ENCODE data around the gene BPIFB6. TPM values are rescaled to one million over a fixed set of nuclear protein-coding genes. Genes with fewer than 3 reads are reported as not detected.

Gene BPIFB6
- total RNA-seq, 1 donor = not detected

DNA sequence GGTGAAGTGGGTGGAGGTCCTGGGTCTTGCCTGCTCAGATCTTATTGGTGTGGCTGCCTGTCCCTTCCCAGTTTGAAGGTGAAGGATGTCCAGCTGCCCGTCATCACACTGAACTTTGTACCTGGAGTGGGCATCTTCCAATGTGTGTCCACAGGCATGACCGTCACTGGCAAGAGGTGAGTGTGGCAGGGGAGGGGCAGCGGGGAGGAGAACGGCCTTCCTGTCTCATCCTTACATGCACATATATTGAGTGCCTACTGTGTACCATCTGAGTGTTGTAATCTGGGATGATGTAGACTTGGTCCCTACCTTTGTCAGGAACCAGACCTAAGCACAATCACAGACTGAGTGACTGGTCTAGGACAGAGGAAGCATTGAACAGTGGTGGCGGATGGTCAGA is 2.7 kb downstream of the BPIFB6 start:
- no peak overlapping the region for H3K4me3 ChIP-seq (ENCODE audit: insufficient read depth, low read length)
- no peak for DNase-seq (ENCODE audit: insufficient read length, low spot score, missing footprints)
- H4K20me1 ChIP-seq (ENCODE audit: insufficient read depth, low read length) = no peaks in the 10 kb centered on the region
- TF ChIP-seq, protein P1, sequence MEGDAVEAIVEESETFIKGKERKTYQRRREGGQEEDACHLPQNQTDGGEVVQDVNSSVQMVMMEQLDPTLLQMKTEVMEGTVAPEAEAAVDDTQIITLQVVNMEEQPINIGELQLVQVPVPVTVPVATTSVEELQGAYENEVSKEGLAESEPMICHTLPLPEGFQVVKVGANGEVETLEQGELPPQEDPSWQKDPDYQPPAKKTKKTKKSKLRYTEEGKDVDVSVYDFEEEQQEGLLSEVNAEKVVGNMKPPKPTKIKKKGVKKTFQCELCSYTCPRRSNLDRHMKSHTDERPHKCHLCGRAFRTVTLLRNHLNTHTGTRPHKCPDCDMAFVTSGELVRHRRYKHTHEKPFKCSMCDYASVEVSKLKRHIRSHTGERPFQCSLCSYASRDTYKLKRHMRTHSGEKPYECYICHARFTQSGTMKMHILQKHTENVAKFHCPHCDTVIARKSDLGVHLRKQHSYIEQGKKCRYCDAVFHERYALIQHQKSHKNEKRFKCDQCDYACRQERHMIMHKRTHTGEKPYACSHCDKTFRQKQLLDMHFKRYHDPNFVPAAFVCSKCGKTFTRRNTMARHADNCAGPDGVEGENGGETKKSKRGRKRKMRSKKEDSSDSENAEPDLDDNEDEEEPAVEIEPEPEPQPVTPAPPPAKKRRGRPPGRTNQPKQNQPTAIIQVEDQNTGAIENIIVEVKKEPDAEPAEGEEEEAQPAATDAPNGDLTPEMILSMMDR (IDR thresholded peaks at IDR 0.05; ENCODE audit: extremely low read depth, low read depth, low read length) = no peak
- no peaks in the 10 kb centered on the region for H3K4me1 ChIP-seq (ENCODE audit: insufficient read depth, low read length)
- no peaks in the 10 kb centered on the region for H3K79me2 ChIP-seq (ENCODE audit: insufficient read depth, low read length)
- no peaks in the 10 kb centered on the region for H3K27me3 ChIP-seq (ENCODE audit: insufficient read depth, low read length)
- no peak overlapping the region for H2AFZ ChIP-seq (ENCODE audit: low read length)
- no peaks in the 10 kb centered on the region for H3K36me3 ChIP-seq (ENCODE audit: insufficient read depth, low read length)
- no peaks in the 10 kb centered on the region for H3K9me3 ChIP-seq (ENCODE audit: low read depth, low read length)
- no peak overlapping the region for H3K4me2 ChIP-seq (ENCODE audit: insufficient read depth, low read length)
- H3K27ac ChIP-seq (ENCODE audit: low read depth, low read length) = no peak overlapping the region

DNA sequence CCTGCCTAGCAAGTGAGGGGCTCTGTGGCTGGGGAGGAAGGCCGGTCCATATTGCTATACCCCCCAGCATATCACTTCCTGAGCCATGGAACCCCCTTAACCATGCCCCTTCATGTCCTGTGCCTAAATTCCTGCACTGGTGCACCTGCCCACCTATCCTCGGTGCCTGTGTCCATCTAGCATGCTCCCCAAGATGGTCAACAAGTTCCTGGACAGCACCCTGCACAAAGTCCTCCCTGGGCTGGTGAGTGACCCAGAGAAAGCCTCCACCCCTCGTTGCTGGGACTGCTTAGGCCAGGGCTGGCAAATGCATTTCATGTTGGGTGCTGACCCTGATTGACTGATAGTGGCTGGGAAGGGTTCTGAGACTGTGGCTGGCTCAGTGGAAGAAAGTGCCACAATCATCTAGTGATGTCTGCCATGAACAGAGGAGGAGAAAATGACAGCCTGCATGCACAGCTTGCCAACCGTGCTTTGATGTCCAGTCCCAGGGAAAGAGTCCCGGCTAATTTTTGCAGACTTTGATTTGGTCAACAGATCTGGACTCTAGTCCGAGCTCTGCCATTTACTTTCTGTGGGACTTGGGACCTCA is 3.5 kb downstream of the BPIFB6 start:
- H2AFZ ChIP-seq (ENCODE audit: low read length) = no peak overlapping the region
- H3K4me3 ChIP-seq (ENCODE audit: insufficient read depth, low read length) = no peak overlapping the region
- H3K27ac ChIP-seq (ENCODE audit: low read depth, low read length) = no peak overlapping the region
- no peak overlapping the region for H3K4me2 ChIP-seq (ENCODE audit: insufficient read depth, low read length)
- H3K27me3 ChIP-seq (ENCODE audit: insufficient read depth, low read length) = no peaks in the 10 kb centered on the region
- H3K9me3 ChIP-seq (ENCODE audit: low read depth, low read length) = no peaks in the 10 kb centered on the region
- H3K79me2 ChIP-seq (ENCODE audit: insufficient read depth, low read length) = no peaks in the 10 kb centered on the region
- H3K4me1 ChIP-seq (ENCODE audit: insufficient read depth, low read length) = no peaks in the 10 kb centered on the region
- no peak for DNase-seq (ENCODE audit: insufficient read length, low spot score, missing footprints)
- TF ChIP-seq, protein P1 (IDR thresholded peaks at IDR 0.05; ENCODE audit: extremely low read depth, low read depth, low read length) = no peak
- no peaks in the 10 kb centered on the region for H3K36me3 ChIP-seq (ENCODE audit: insufficient read depth, low read length)
- H4K20me1 ChIP-seq (ENCODE audit: insufficient read depth, low read length) = no peaks in the 10 kb centered on the region

DNA sequence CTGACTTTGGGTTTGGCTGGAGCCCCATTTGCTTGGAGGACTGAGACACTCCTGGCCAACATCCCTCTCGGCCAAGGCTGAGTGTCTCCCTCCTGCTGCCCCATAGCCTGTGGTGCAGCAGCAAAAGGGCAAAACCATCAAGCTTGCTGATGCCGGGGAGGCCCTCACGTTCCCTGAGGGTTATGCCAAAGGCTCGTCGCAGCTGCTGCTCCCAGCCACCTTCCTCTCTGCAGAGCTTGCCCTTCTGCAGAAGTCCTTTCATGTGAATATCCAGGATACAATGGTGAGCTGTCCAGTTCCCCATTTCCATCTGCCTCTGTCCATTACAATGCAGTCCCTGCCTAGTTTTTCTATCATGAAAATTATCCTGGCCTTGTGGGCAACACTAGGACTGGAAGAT is 6.0 kb downstream of the BPIFB6 start:
- no peaks in the 10 kb centered on the region for H3K79me2 ChIP-seq (ENCODE audit: insufficient read depth, low read length)
- no peak overlapping the region for H3K4me2 ChIP-seq (ENCODE audit: insufficient read depth, low read length)
- H4K20me1 ChIP-seq (ENCODE audit: insufficient read depth, low read length) = no peaks in the 10 kb centered on the region
- no peaks in the 10 kb centered on the region for H3K36me3 ChIP-seq (ENCODE audit: insufficient read depth, low read length)
- H3K9me3 ChIP-seq (ENCODE audit: low read depth, low read length) = no peaks in the 10 kb centered on the region
- TF ChIP-seq, protein P1 (IDR thresholded peaks at IDR 0.05; ENCODE audit: extremely low read depth, low read depth, low read length) = no peak
- H2AFZ ChIP-seq (ENCODE audit: low read length) = no peak overlapping the region
- H3K4me1 ChIP-seq (ENCODE audit: insufficient read depth, low read length) = no peaks in the 10 kb centered on the region
- no peak overlapping the region for H3K27ac ChIP-seq (ENCODE audit: low read depth, low read length)
- DNase-seq (ENCODE audit: insufficient read length, low spot score, missing footprints) = no peak
- no peaks in the 10 kb centered on the region for H3K27me3 ChIP-seq (ENCODE audit: insufficient read depth, low read length)
- no peak overlapping the region for H3K4me3 ChIP-seq (ENCODE audit: insufficient read depth, low read length)

DNA sequence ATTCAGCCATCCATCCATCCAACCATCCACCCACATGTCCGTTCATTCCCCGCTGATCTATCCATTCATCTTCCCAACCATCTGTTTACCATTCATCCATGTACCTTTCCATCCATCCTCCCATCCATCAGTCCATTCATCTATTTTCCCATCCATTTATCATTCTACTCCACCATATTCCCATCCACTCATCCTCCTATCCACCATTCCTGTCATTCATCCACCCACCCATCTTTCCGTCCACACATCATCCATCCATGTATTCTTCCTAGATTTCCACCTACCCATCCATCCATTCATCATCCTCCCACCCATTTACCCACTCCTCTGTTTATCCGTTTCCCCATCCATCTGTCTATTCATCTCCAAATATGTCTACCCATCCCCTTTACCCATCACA is 6.8 kb downstream of the BPIFB6 start:
- Histone ChIP-seq H2AFZ (ENCODE audit: low read length) (no peak overlapping the region), H3K36me3 (ENCODE audit: insufficient read depth, low read length) (no peaks in the 10 kb centered on the region), H3K9me3 (ENCODE audit: low read depth, low read length) (no peaks in the 10 kb centered on the region), H3K27me3 (ENCODE audit: insufficient read depth, low read length) (no peaks in the 10 kb centered on the region), H3K4me3 (ENCODE audit: insufficient read depth, low read length) (no peak overlapping the region), H3K79me2 (ENCODE audit: insufficient read depth, low read length) (no peaks in the 10 kb centered on the region), H3K4me1 (ENCODE audit: insufficient read depth, low read length) (no peaks in the 10 kb centered on the region), H3K4me2 (ENCODE audit: insufficient read depth, low read length) (no peak overlapping the region), H3K27ac (ENCODE audit: low read depth, low read length) (no peak overlapping the region), H4K20me1 (ENCODE audit: insufficient read depth, low read length) (no peaks in the 10 kb centered on the region)
- TF ChIP-seq, protein P1 (IDR thresholded peaks at IDR 0.05; ENCODE audit: extremely low read depth, low read depth, low read length) = no peak
- DNase-seq (ENCODE audit: insufficient read length, low spot score, missing footprints) = peak; percentile 14

Measured in osteoblast (primary cell).